Measurements from ENCODE around the gene TEX12.
"Not testable (repeated sequence)": the region's sequence is repeated elsewhere in the genome, so short reads cannot be mapped to it uniquely, and the experiment has no call there.

TEX12 gene, protein sequence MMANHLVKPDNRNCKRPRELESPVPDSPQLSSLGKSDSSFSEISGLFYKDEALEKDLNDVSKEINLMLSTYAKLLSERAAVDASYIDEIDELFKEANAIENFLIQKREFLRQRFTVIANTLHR

GRCh38 chr11:112167145-112167544, at the start of gene TEX12:
Gene TEX12, plus strand, starts transcription at chr11:112167372. Its CDS starts 1,897 bp downstream, at chr11:112169269.
- DNase-seq = no peak

GRCh38 chr11:112118176-112118575, 49.0 kb upstream of the TEX12 start:
- no peak for DNase-seq

DNA sequence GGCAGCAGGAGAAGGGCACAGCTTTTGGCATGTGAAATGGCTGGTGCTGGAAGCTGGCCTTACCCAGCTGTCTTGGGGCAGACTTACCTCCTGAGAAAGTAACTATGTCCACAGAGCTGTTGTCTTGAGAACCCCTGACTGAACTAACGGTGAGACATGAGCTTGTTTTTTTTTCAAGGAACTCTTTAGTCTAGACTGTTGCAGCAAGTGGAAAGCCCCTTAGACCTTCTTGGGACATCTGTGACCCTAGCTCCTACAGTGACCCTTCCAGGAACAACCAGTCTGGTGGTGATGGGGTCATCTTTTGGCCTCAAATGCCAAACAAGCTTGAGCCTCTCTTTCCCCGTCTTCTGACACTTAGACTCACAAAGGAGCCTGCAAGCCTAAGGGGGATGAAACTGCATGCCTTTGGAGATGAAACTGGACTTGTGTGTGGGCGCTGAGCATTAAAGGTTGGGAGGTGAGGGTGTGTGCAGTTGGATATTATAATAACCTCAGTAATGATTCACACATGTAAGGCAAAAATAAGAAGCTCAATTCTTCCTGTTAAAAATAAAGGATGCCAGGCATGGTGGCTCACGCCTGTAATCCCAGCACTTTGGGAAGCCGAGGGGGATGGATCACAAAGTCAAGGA, 45.1 kb upstream of the TEX12 start:
- no peak for DNase-seq

DNA sequence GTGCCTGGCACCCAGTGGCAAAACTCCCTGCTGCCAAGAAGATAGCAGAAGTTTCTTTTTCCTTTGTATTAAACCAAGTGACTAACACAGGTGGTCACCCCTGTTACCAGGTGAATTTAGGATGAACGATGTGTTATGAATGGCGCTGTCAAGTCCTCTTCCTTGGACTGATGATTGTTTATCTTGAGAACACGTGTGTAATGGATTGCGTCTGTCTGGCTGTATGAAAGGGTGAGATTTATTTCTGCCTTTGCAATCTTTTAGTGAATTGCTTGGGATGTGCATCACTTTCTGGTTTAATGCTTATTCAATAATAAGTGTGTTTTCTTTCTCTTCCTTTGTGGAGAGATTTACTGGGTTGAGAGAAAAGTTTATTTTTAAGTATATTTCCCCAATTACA, 44.0 kb upstream of the TEX12 start:
- no peak for DNase-seq

DNA sequence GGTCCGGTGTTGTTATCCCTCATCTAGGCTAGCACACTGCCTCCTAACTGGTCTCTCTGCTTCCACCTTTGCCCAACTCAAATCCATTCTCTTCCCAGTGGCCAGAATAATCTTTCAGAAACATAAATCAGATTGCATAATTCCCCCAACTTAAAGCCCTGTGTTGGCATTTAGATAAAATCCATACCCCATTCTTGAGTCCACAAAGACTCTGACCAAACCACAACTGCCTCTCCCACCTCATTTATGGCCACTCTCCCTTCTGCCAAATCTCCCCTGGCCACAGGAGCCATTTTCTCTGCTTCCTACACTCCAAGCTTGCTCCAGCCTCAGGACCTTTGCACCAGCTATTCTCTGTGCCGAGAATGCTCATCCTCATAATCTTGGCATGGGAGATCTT, 40.1 kb upstream of the TEX12 start:
- no peak for DNase-seq

- peak; percentile 57 for DNase-seq
Measured at GRCh38 chr11:112128483-112129121, 38.6 kb upstream of the TEX12 start.

DNA sequence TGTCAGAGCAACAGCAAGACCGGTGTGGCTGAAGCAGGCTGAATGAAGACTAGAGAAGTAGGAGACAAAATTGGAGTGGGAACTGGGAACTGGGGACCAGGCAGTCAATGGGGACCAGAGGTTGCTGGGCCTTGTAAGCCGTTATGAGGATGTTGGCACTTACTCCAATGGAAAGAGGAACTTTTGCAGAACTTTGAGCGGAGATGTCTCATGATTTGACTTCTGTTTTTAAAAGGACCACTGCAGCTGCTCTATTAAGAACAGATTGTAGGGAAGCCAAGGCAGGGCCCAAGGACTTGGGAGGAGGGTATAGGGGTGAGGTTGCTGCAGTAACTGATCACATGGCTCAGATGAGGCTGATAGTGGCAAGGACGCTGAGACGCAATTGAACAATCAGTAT, 37.5 kb upstream of the TEX12 start:
- DNase-seq = no peak

- no peak for DNase-seq
Measured at GRCh38 chr11:112132737-112133136, 34.4 kb upstream of the TEX12 start.

GRCh38 chr11:112134473-112134872, 32.7 kb upstream of the TEX12 start:
- DNase-seq = no peak

- no peak for DNase-seq
Measured at GRCh38 chr11:112143597-112143996, 23.6 kb upstream of the TEX12 start.

- no peak for DNase-seq
Measured at GRCh38 chr11:112150517-112150916, 16.7 kb upstream of the TEX12 start.

DNA sequence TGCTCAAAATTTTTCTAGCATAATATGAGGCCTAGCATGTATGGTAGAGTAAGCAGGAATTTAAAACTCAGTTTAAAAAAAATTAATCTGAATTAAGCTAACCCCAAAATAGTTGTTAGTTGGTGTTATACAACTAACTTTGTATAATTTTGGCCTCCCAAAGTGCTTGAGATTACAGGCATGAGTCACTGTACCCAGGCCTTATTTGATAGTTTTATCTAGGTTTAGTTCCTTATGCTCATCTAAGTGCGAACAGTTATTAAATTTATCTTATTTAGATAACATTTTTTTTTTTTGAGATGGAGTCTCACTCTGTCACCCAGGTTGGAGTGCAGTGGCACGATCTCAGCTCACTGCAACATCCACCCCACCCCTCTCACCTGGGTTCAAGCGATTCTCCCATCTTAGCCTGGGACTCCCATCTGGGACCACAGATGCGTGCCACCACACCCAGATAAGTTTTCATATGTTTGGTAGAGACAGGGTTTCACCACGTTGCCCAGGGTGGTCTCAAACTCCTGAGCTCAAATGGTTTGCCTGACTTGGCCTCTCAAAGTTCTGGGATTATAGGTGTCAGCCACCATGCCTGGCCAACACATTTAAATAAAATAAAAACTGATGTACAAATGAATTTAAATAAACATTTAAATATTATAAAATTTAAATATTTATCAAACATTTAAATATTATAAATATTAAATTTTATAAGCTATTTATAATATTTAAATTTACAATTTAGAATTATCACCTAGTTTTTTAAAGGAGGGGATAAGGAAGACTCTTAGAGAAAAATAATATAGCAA, 10.8 kb upstream of the TEX12 start:
- no peak for DNase-seq

- DNase-seq = no peak
Measured at GRCh38 chr11:112156956-112157766, 10.0 kb upstream of the TEX12 start.

GRCh38 chr11:112159098-112160065, 7.8 kb upstream of the TEX12 start:
- DNase-seq = no peak

DNA sequence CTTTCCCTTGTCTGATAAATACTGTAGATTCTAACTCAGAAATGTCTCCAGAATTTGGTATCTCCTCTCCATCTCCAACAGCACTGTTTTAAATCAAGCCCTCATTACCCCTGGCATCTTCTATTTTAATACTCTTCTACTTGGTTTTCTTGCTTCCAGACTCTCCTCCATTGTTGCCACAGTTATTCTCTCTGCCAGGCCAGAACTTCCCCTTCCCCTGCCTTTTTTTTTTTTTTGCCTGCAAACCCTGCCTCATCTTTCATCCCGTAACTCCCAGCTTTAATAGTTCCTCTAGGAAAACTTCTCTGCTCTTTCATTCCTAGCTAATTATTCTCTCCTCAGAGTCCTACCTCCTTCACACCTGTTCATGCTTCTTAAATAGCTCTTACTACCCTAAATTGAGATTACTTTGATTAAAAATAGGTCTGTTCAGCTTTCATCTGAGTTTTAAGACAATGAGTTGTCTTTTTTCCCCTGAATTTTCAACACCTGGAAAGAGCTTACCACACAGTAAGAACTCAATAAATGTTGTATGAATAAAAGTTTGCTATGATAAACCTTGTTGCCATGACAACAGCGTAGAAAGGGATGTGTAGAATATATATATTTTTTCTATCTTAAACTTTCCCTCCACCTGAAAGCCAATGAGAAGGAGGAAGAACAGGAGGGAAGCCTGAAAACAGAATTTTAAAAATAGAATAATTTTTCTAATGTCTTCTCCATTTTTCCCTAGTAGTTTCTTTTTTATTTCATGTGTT, 6.9 kb upstream of the TEX12 start:
- no peak for DNase-seq

DNA sequence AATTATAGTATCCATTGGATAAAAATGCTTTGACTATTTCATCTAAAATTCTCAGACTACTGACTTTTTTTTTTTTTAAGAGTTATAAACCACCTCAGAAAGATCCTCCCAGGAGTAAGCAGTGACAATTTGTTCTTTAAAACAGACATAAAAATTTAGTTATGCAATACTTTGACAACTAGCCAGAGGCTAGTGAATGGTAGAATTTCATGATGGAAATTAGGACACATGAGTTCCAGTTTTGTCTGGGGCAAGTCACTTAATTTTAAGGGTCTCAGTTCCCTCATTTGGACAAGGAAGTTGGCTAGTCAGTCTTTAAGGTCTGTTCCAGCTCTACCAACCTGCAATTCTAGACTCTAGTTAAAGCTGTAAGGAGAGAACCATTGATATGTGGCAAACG, 6.2 kb upstream of the TEX12 start:
- no peak for DNase-seq

DNA sequence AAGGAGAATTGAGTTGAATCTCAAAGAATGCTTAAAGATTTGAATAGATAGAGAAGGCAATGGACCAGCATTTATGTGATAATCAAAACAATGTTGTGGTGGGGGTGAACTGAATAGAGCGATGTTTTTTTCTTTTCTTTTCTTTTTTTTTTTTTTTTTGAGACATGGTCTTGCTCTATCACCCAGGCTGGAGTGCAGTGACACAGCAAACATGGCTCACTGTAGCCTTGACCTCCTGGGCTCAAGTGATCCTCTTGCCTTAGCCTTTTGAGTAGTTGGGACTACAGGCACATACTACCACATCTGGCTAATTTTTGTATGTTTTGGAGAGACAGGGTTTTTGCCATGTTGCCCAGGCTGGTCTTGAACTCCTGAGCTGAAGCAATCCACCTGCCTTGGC, 5.0 kb upstream of the TEX12 start:
- not testable (repeated sequence) for DNase-seq

DNA sequence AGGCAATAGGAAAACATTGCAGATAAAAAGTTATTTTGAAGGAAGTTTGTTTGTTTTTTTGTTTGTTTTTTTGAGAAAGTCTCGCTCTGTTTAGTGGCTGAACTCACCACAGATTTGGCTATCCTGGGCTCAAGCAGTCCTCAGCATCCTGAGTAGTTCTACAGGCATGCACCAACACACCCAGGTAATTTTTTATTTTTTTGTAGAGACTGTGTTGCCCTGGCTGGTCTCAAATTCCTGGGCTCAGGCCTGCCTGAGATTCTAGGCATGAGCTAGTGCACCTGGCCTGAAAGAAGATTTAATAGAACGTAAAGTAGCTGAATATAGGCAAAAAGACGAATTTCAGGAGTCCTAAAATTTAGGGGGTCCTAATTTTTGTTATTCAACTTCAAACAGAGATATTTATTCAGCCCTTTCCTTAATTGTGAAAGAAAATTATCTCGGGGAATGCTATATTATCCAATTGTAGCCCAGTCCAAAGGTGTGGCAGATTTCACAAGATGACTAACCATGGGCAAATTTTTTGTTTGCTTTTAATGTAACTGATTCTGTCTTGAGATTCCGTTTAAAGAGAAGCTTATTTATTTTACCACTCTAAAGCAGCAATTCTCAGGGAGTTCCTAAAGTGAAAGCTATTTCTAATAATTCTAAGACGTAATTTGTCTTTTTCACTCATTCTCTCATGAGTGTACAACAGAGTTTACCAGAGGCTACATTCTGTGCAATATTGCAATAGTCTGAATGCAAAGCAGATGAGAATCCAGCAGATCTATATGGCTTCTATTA, 4.2 kb upstream of the TEX12 start:
- DNase-seq = no peak

DNA sequence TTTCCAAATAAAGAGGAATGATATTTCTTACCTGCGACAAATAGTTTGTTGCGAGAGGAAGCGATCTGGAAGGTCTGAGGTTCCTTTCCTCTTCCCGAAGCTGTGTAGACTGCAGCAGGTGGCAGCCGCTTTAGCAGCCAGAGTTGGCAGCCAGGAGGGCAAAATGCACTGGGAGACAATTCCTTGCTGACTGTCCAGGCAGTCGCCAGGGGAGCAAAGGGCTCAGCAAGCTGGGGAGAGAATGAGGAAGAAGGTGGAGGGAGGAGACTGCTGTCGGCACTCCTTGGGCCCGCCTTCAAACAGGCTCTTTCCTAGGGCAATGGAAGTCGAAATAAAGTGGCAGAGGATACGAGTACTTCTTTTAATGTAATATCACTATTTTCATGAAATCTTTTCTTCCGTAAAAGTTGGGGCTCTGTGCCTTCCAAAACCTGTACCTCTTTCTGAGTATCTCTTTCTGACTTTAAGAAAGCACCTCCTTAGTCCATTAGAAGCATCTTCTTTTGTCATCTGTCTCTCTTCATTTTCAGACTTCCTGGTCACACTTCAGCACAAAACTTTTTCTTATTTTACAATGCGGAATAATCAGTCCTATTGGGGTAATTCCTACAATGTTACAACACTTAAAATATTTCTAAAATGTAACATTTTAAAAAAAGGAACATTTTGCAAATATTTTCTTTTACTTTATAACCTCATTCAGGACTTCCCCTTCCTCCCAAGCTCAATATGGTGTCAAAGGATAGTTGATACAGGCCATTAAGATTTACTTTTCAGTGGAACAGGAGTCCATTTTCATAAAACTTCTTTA, 3.1 kb upstream of the TEX12 start, which contains the start of gene IL18:
Gene IL18, minus strand, starts transcription at position 220 of the 811 bp plus-strand sequence. CDS start 9,041 bp downstream, outside the sequence.
- no peak for DNase-seq
